Muscle of leg (tissue), 11 donors: ENCODE results near the gene APEH. TPM values are rescaled to one million over a fixed set of nuclear protein-coding genes. Genes with fewer than 3 reads are reported as not detected.

Experiments used
- DNase-seq: peaks from one replicate; pipeline ENCODE4 v3.0.0; 2013
- H3K27ac ChIP-seq: one replicate; pipeline ENCODE4 v1.5.1; 2013; ENCODE audit warnings: mild to moderate bottlenecking, low read length, control low read depth
- H3K27me3 ChIP-seq: one replicate; pipeline ENCODE4 v1.6.1; 2013; ENCODE audit warnings: low read length; ENCODE audit not compliant: control insufficient read depth, insufficient read depth
- H3K36me3 ChIP-seq: one replicate; pipeline ENCODE4 v1.6.1; 2013; ENCODE audit warnings: low read length; ENCODE audit not compliant: control insufficient read depth, insufficient read depth
- H3K4me1 ChIP-seq: one replicate; pipeline ENCODE4 v1.6.1; 2013; ENCODE audit warnings: low read length; ENCODE audit not compliant: control insufficient read depth, insufficient read depth
- H3K4me3 ChIP-seq: one replicate; pipeline ENCODE4 v1.5.1; 2013; ENCODE audit warnings: low read length, control low read depth
- H3K9me3 ChIP-seq: replicated peaks from 2 replicates; pipeline ENCODE4 v1.6.1; 2013; ENCODE audit warnings: low read depth, low read length; ENCODE audit not compliant: control insufficient read depth
- WGBS: methylation state at CpG from one replicate; pipeline ENCODE4 v1.1.5; 2013; ENCODE audit warnings: missing lambda C conversion rate; ENCODE audit not compliant: insufficient coverage; 5-methylcytosine and 5-hydroxymethylcytosine counted together
- polyA plus RNA-seq, 8 donors: library from polyadenylated mRNA; unstranded; fragments of 120-200 nt; gene quantifications; one replicate each; pipeline versions ENCODE4 v1.2.1 to v1.2.3, GENCODE V29; 2013; ENCODE audit warnings: inconsistent platforms in 1 of 8, low replicate concordance in 1 of 8; ENCODE audit not compliant: insufficient read length in 8 of 8, insufficient read depth in 1 of 8
- total RNA-seq: library from RNA; stranded (reverse); fragments of 120-200 nt; gene quantifications from one replicate; pipeline ENCODE4 v1.2.4, GENCODE V29; 2013

Gene APEH
- total and polyA plus RNA-seq, 9 donors, result 53.6 to 71.3 (median 60.5) TPM

DNA sequence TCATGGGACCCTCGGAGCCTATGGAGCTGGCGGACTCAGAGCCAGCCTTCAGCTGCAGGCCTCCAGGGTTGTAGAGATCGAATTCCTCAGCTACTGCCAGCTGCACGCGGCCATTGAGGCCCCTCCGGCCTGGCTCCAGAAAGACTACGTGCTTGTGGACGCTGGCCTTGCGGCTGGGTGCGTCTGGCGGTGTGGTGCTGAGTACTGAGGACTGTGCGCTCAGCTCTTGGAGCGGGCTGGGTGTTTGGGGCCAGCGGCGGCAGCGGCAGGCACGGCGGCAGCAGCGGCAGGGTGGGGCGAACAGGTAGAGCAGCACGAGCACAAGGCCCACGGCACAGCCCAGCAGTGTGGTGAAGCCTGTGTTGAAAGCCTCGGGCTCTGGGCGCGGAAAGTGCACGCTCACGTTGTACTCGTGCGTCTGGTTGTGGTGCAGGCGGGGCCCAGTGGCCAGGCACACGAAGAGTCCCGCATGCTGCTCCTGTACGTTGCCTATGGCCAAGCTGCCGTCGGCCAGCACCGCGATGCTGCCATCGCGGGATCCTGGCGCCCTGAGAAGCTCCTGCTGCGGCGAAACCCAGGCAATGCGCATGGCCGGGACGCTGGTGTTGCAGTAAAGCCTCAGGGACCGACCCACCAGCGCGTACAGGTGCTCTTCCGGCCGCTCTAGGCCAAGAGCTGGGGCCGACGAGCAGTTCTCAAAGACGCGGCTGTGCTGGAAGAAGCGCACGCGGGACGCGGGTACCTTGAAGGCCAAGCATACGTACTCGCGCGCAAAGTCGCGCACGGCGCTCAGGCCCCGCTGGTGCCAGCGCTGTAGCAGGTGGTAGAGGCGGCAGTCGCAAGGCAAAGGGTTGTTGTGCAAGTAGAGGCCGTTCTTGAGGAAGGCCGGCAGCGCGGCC lies 44.1 kb downstream of the APEH start:
- peaks cover 43% of the 10 kb centered on the region for H3K4me1 ChIP-seq
- H3K36me3 ChIP-seq, result peaks cover 48% of the 10 kb centered on the region
- 51% methylated on average over 75 of the region's 75 CpGs for WGBS
- H3K27me3 ChIP-seq, result peaks cover 6% of the 10 kb centered on the region
- peak; percentile 53 for DNase-seq
- H3K4me3 ChIP-seq, result peak overlapping the region; percentile 62
- H3K27ac ChIP-seq, result peak overlapping the region; percentile 29
- H3K9me3 ChIP-seq, result no peaks in the 10 kb centered on the region

DNA sequence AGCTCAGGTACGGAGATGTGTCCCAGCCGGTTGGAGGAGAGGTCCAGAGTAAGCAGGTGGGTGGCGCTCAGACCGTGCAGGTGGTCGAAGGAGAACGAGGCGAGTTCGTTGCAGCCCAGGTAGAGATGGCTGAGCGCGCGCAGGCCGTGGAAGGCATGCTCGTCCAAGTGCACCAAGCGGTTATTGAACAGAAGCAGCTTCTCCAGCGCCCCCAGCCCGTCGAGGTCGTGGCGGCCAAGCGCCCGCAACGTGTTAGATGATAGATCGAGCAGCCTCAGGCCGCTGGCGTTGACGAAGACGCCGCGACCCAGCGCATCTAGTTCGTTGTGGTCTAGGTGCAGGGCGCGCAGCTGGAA lies 44.7 kb downstream of the APEH start:
- H3K4me1 ChIP-seq, result peaks cover 45% of the 10 kb centered on the region
- H3K4me3 ChIP-seq, result peak overlapping the region; percentile 62
- DNase-seq, result no peak
- peaks cover 6% of the 10 kb centered on the region for H3K27me3 ChIP-seq
- 3% methylated on average over 33 of the region's 33 CpGs for WGBS
- H3K9me3 ChIP-seq, result no peaks in the 10 kb centered on the region
- H3K27ac ChIP-seq, result no peak overlapping the region
- peaks cover 48% of the 10 kb centered on the region for H3K36me3 ChIP-seq

DNA sequence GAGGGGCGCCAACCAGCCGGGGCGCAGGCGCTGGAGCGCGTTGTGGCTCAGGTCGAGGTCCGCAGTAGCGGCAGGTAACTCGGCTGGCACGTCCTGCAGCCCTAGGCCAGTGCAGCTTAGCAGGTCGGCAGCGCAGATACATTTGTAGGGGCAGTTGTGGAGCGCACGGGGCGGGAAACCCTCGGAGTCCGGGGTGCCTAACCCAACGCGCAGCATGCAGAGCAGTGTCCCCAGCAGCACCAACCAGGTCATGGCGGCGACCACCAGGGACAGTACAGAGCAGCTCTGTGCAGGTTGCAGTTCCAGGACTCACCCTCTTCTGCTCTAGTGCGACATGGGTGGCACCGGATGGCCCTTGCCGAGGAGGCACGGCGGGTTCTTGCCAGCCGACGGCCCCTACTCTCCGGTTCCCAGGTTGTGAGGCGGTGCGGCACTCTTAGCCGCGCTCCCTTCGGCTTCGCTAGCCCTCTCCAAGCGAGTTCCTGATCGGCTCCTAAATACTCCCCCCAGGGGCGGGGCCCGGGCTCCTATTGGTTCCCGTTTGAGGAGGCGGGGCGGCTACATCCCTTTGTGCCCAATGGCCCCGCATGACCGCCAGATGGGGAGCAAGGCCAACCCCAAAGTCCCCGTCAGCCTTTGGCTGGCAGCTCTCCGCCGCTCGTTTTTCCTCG lies 45.2 kb downstream of the APEH start, which contains the start of gene AMIGO3:
Gene AMIGO3 (minus strand): TSS at position 471 of the 671 bp plus-strand sequence. CDS start 219 bp downstream, at position 252.
- Histone ChIP-seq H3K36me3 (peaks cover 44% of the 10 kb centered on the region), H3K9me3 (no peaks in the 10 kb centered on the region), H3K4me3 (peak within 1 kb of the TSS; percentile 62), H3K27me3 (peaks cover 6% of the 10 kb centered on the region), H3K27ac (peak within 1 kb of the TSS; percentile 81), H3K4me1 (peaks cover 47% of the 10 kb centered on the region)
- peak; percentile 96 for DNase-seq
- WGBS, result under 1% methylated on average over 46 of the region's 50 CpGs

DNA sequence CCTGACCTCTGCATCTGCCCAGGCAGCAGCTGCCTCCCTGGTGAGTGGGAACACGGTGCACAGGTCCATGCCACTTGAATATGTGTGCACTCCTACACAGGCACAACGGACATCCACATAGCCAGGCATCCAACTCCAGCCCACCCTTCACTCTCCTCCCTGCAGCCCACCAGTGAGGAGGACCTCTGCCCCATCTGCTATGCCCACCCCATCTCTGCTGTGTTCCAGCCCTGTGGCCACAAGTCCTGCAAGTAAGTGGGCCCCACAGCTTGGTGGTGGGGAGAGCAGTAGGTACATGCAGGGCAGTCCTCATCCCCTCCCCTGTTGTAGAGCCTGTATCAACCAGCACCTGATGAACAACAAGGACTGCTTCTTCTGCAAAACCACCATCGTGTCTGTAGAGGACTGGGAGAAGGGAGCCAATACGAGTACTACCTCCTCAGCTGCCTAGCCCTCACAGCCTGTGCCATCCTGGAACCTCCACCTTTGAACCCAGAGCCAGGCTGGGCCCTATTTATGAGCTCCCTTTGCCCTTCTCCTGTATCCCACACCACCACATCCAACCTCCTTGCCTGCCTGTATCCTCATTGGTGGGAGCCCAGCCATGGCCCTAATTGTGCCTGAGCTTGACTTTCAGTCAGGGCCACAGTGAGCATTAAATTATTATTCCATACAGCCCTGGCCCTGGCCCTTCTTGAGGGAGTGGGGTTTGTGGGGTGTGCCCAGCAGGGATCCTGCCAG lies 46.9 kb downstream of the APEH start:
- Histone ChIP-seq H3K36me3 (peaks cover 47% of the 10 kb centered on the region), H3K27ac (no peak overlapping the region), H3K4me1 (peaks cover 52% of the 10 kb centered on the region), H3K4me3 (no peak overlapping the region), H3K27me3 (peaks cover 6% of the 10 kb centered on the region), H3K9me3 (no peaks in the 10 kb centered on the region)
- no peak for DNase-seq
- WGBS, result 75% methylated on average over 1 of the region's 4 CpGs

DNA sequence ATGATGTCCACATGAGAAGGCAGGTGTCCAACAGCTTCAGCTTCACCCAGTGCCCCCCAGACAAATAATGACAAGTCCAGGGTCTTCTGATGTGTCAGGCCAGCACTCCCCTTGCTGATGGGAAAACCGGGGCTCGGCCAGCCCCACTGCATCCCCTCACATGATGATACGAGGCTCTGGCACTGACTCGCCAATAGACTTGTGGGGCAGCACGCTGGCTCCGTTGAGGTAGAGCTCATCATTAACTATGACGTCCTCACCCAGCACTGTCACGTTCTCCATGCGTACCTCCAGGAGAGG lies 47.4 kb downstream of the APEH start:
- peaks cover 52% of the 10 kb centered on the region for H3K4me1 ChIP-seq
- peaks cover 6% of the 10 kb centered on the region for H3K27me3 ChIP-seq
- no peak for DNase-seq
- H3K4me3 ChIP-seq, result no peak overlapping the region
- peaks cover 47% of the 10 kb centered on the region for H3K36me3 ChIP-seq
- H3K27ac ChIP-seq, result no peak overlapping the region
- no peaks in the 10 kb centered on the region for H3K9me3 ChIP-seq
- WGBS, result 91% methylated on average over 9 of the region's 9 CpGs

DNA sequence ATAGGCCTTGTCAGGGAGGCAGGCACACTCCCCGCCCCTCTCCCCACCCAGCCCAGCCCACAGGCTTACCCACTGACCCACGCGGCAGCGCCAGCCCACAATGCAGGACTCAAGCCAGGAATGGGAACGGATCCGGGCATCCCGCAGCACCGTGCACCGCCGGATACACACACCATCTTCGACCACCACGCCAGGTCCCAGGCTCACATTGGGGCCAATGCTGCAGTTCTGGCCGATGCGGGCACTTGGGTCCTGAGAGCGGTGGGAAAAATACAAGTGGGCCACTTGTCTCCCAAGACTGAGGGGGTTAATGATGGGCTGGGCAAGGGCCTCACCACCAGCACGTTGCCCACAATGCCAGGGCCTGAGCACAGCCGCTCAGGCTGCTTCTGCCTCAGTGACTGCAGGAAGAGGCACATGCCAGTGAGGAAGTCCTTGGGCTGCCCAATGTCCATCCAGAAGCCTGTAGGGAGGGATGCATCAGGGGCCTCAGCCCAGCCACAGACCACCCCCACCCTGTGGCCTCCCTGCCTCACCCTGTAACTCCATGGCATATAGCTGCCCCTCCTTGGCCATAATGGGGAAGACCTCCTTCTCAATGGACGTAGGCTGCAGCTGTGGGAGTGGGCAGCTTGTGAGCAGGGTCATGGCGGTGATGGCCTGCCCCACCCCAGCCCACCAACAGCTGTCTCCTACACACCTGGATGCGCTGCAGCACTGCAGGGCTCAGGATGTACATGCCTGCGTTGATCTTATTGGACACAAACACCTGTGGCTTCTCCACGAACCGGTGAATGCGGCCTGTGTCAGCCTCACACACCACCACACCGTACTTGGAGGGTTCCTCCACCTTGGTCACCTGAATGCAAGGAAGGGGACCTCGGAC lies 48.0 kb downstream of the APEH start:
- no peak for DNase-seq
- peaks cover 6% of the 10 kb centered on the region for H3K27me3 ChIP-seq
- 92% methylated on average over 20 of the region's 26 CpGs for WGBS
- peaks cover 47% of the 10 kb centered on the region for H3K36me3 ChIP-seq
- no peak overlapping the region for H3K27ac ChIP-seq
- peaks cover 47% of the 10 kb centered on the region for H3K4me1 ChIP-seq
- H3K4me3 ChIP-seq, result no peak overlapping the region
- H3K9me3 ChIP-seq, result no peaks in the 10 kb centered on the region

DNA sequence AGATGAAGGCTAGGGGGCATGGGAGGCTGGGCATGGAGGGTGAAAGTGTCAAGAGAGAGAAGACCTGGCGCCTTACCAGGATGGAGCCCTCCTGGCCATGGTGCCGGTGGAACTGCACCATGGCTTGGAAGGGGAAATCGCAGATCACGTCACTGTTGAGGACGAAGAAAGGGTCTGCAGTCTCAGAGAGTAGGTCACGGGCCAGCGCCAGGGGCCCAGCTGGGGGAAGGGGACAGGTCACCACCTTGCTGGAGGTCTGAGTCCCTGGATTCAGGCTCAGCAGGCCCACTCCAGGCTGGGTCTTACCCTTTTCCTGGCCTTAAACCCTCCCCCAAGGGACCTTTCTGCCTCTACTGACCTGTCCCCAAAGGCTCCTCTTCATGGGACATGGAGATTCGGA lies 48.7 kb downstream of the APEH start:
- Histone ChIP-seq H3K4me3 (peak overlapping the region; percentile 99), H3K27ac (peak overlapping the region; percentile 93), H3K4me1 (peaks cover 40% of the 10 kb centered on the region), H3K9me3 (no peaks in the 10 kb centered on the region), H3K27me3 (peaks cover 6% of the 10 kb centered on the region), H3K36me3 (peaks cover 54% of the 10 kb centered on the region)
- WGBS, result 71% methylated on average over 6 of the region's 8 CpGs
- DNase-seq, result peak; percentile 33

DNA sequence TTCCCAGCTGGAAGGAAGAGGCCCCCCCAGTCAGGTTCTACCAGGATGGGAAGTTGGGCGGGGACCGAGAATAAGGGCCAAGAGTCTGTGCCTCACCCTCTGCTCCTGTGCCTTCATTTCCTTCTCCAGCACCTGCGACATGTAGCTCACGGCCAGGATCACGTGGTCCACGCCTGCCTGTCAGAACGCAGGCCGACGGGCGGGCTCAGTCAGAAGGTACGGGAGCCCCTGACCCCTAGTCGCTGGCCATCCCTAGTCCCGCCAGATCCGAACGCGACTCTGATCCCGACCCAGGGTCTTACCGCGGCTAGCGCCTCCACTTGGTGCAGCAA lies 49.1 kb downstream of the APEH start:
- no peaks in the 10 kb centered on the region for H3K9me3 ChIP-seq
- H3K4me3 ChIP-seq, result peak overlapping the region; percentile 99
- peaks cover 5% of the 10 kb centered on the region for H3K27me3 ChIP-seq
- H3K36me3 ChIP-seq, result peaks cover 58% of the 10 kb centered on the region
- H3K4me1 ChIP-seq, result peaks cover 36% of the 10 kb centered on the region
- DNase-seq, result peak; percentile 58
- 0% methylated on average over 19 of the region's 20 CpGs for WGBS
- peak overlapping the region; percentile 93 for H3K27ac ChIP-seq

DNA sequence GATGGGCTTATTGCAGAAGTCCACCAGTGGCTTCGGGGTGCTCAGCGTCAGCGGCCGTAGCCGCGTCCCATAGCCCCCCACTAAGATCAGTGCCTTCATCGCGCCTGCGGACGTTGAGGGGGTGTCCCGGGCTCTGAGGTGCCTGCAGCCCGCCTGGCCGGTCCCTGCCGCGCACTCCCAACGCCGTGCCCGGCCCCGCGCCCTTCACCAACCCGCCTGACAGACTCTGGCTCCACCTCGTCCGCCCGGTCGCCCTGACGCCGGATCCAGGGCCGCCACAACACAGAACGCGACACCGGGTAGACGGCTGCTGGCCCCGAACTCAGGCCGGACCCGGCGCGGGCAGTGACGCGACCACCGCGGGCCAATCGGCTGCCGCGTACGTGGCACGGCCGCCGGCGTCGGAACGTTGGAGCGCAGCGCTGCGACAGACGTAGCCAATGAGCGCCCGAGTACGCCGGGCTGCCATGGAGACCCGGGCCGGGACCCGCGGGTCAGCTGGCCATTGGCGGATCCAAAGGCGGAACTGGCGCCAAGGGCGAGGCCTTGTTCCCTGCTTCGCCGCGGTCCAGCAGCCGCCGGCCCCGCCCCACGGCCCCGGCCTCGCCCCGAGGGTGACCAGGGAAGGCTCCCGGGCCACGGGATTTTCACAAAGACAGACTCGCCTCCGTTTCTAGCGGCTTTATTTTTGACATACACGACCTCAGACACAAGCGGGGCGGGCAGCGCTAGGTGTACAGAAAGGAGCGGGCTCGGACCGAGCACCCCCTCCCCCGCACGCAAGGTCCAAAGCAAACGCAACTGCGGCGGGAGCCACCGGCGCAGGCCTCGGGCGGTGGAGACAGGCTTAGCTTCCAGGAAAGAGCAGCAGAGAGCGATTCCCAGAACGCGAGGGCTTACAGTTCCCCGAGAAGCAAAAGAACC lies 49.7 kb downstream of the APEH start, which contains the start of gene GMPPB:
Gene GMPPB (minus strand): TSS at position 324 of the 924 bp plus-strand sequence. CDS start 225 bp downstream, at position 99.
- under 1% methylated on average over 99 of the region's 102 CpGs for WGBS

More for the DNA sequence above, 49.7 kb downstream of the APEH start, which contains the start of gene GMPPB:
- peak; percentile 99 for DNase-seq
- Histone ChIP-seq H3K4me3 (peak within 1 kb of the TSS; percentile 99), H3K4me1 (peaks cover 30% of the 10 kb centered on the region), H3K36me3 (peaks cover 62% of the 10 kb centered on the region), H3K27me3 (no peaks in the 10 kb centered on the region), H3K9me3 (no peaks in the 10 kb centered on the region), H3K27ac (peak within 1 kb of the TSS; percentile 95)
